Hypothalamus (tissue), 51 donors: ENCODE measurements around the gene RNF213.
"Not testable (repeated sequence)": the region's sequence is repeated elsewhere in the genome, so short reads cannot be mapped to it uniquely, and the experiment has no call there.

Experiments used
- DNase-seq, 51 donors: peaks; one replicate each; lab custom pipeline; 2025; lab: John Stamatoyannopoulos, UW

The RNF213 gene

GRCh38 chr17:80265205-80266068, 4.8 kb downstream of the RNF213 start:
- DNase-seq: no peak

GRCh38 chr17:80267391-80267790, 6.7 kb downstream of the RNF213 start:
- no peak for DNase-seq

GRCh38 chr17:80268427-80268826, 7.8 kb downstream of the RNF213 start:
- DNase-seq: no peak

GRCh38 chr17:80269405-80269807, 8.8 kb downstream of the RNF213 start:
- DNase-seq: no peak

GRCh38 chr17:80270104-80270503, 9.5 kb downstream of the RNF213 start:
- peak in 18 of 51 donors; percentile 8 to 68 (median 32) for DNase-seq

- no peak for DNase-seq
These were observed 10.2 kb downstream of the RNF213 start for GRCh38 chr17:80270836-80271235.

- no peak for DNase-seq
These were observed 11.7 kb downstream of the RNF213 start for GRCh38 chr17:80272366-80272765.

- no peak for DNase-seq
These were observed 13.7 kb downstream of the RNF213 start for GRCh38 chr17:80274331-80274730.

GRCh38 chr17:80274871-80275449, 14.3 kb downstream of the RNF213 start:
- no peak for DNase-seq

- not testable (repeated sequence) for DNase-seq
These were observed 15.2 kb downstream of the RNF213 start for GRCh38 chr17:80275857-80276256.

- peak in 17 of 51 donors; percentile 11 to 76 (median 51) for DNase-seq
These were observed 17.4 kb downstream of the RNF213 start for GRCh38 chr17:80277751-80278671.

GRCh38 chr17:80279895-80280294, 19.2 kb downstream of the RNF213 start:
- DNase-seq: peak in 4 of 51 donors; percentile 8 to 51 (median 28)

- DNase-seq: no peak
These were observed 20.9 kb downstream of the RNF213 start for GRCh38 chr17:80281516-80281915.

GRCh38 chr17:80283116-80283852, 22.6 kb downstream of the RNF213 start:
- no peak for DNase-seq

- DNase-seq: no peak
These were observed 24.0 kb downstream of the RNF213 start for GRCh38 chr17:80284631-80285030.

- DNase-seq: no peak
These were observed 24.7 kb downstream of the RNF213 start for GRCh38 chr17:80285237-80285920.

GRCh38 chr17:80286638-80286960, 25.9 kb downstream of the RNF213 start:
- no peak for DNase-seq

- DNase-seq: no peak
These were observed 26.4 kb downstream of the RNF213 start for GRCh38 chr17:80287038-80287437.

GRCh38 chr17:80287806-80288567, 27.3 kb downstream of the RNF213 start:
- DNase-seq: peak in 24 of 51 donors; percentile 12 to 62 (median 28)
